ENCODE measurements around the gene ARHGEF19. TPM values are rescaled to one million over a fixed set of nuclear protein-coding genes. Genes with fewer than 3 reads are reported as not detected.

ARHGEF19 gene
- total and polyA plus RNA-seq, 9 of the 15 experiments (the other 6 are each of a cell fraction or from before 2014, with no cell fraction given) = 0.73 to 21.0 (median 5.2) TPM

DNA sequence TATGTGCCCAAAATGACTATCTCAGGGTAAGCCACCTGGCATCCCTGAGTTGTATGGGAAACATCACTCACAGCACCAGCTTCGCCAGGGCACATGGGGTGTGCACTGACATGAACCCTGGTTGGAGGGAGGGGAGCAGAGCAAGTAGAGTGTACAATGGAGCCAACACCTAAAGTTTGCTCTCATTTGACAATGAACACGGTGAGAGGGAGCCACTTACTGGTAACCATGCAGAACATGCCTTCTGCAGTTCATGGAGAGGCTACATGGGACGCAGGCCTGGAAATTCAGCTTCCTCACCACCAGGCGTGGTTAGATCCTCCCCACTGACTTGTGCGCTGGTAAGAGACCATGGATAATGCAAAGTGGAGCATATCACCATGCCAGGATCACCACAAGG is 34.5 kb upstream of the ARHGEF19 start:
- DNase-seq (ENCODE audit: extremely low read depth in 1 of 4, low spot score in 3 of 4) = no peak
- H3K79me2 ChIP-seq (ENCODE audit: control insufficient read depth, insufficient read depth, low read length) = peaks cover 6% of the 10 kb centered on the region; the same call in 1 of the 3 replicates
- H3K4me3 ChIP-seq = no peak overlapping the region
- FAIRE-seq = no peak
- peak overlapping the region; percentile 83; the same call in 1 of the 3 replicates for H3K27ac ChIP-seq (ENCODE audit: extremely low read depth, low read depth, low read length)
- no peak overlapping the region; a peak in 1 of 4 replicates for H3K9ac ChIP-seq (ENCODE audit: insufficient read depth in 1 of 2, low read depth in 2 of 2, low read length in 2 of 2)
- H2AFZ ChIP-seq (ENCODE audit: low read depth, low read length) = no peak overlapping the region
- H4K20me1 ChIP-seq (replicated peaks; ENCODE audit: control insufficient read depth, insufficient read depth, low read length) = no peaks in the 10 kb centered on the region
- ChIA-PET CTCF (ENCODE audit: low intra/inter-chr PET ratio) (interaction anchor here (0.6 to 0.7 kb wide), 2 partner anchors 42 to 117 kb away, joined by 3 to 6 read pairs; no protein-coding TSS in a partner anchor), POLR2A (interaction anchor here (0.6 to 2.6 kb wide), 6 partner anchors 11 to 369 kb away, joined by 3 to 7 read pairs (median 4); no protein-coding TSS in a partner anchor)
- peaks cover 17 to 49% of the 10 kb centered on the region in 2 experiments for H3K4me1 ChIP-seq (replicated peaks in 1 of 2; ENCODE audit: control insufficient read depth in 2 of 2, insufficient read depth in 2 of 2, low read length in 2 of 2)
- H3K36me3 ChIP-seq (ENCODE audit: control insufficient read depth, insufficient read depth, low read length) = peaks cover 46% of the 10 kb centered on the region
- no peaks in the 10 kb centered on the region for H3K27me3 ChIP-seq (ENCODE audit: control insufficient read depth in 2 of 2, insufficient read depth in 2 of 2, low read length in 2 of 2)
- ATAC-seq = no peak
- 69% methylated on average over 5 of the region's 5 CpGs for WGBS (ENCODE audit: insufficient coverage, low coverage, missing lambda C conversion rate)
- in situ Hi-C loops (cut with MboI) = no loop called here
- intact Hi-C loops (cut with micrococcal nuclease) = loop anchor here (5.0 kb wide), 1 partner anchor 105 kb away; the partner anchor contains the start of gene FBXO42
- no TSS peak for BruUV-seq (replicated peaks)
- no peak overlapping the region for H3K4me2 ChIP-seq (ENCODE audit: insufficient read depth, low read length)
- no peaks in the 10 kb centered on the region for H3K9me3 ChIP-seq (replicated peaks; ENCODE audit: control insufficient read depth, insufficient read depth, low read depth, low read length)
- TF ChIP-seq, protein P1, sequence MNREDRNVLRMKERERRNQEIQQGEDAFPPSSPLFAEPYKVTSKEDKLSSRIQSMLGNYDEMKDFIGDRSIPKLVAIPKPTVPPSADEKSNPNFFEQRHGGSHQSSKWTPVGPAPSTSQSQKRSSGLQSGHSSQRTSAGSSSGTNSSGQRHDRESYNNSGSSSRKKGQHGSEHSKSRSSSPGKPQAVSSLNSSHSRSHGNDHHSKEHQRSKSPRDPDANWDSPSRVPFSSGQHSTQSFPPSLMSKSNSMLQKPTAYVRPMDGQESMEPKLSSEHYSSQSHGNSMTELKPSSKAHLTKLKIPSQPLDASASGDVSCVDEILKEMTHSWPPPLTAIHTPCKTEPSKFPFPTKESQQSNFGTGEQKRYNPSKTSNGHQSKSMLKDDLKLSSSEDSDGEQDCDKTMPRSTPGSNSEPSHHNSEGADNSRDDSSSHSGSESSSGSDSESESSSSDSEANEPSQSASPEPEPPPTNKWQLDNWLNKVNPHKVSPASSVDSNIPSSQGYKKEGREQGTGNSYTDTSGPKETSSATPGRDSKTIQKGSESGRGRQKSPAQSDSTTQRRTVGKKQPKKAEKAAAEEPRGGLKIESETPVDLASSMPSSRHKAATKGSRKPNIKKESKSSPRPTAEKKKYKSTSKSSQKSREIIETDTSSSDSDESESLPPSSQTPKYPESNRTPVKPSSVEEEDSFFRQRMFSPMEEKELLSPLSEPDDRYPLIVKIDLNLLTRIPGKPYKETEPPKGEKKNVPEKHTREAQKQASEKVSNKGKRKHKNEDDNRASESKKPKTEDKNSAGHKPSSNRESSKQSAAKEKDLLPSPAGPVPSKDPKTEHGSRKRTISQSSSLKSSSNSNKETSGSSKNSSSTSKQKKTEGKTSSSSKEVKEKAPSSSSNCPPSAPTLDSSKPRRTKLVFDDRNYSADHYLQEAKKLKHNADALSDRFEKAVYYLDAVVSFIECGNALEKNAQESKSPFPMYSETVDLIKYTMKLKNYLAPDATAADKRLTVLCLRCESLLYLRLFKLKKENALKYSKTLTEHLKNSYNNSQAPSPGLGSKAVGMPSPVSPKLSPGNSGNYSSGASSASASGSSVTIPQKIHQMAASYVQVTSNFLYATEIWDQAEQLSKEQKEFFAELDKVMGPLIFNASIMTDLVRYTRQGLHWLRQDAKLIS (CRISPR knock-in tag; IDR thresholded peaks at IDR 0.05) = no peak
- TF ChIP-seq JUNB (CRISPR knock-in tag; conservative IDR thresholded peaks at IDR 0.05) = no peak
- no peak for TF ChIP-seq SREBF2 (CRISPR knock-in tag; IDR thresholded peaks at IDR 0.05)
- 0 out of 2 replicates have a peak, but pooled peaks have one; percentile 41 for TF ChIP-seq RHOXF2B (CRISPR knock-in tag; conservative IDR thresholded peaks at IDR 0.05)
- no peak for TF ChIP-seq RFX7 (CRISPR knock-in tag; IDR thresholded peaks at IDR 0.05)
- TF ChIP-seq, protein P2, sequence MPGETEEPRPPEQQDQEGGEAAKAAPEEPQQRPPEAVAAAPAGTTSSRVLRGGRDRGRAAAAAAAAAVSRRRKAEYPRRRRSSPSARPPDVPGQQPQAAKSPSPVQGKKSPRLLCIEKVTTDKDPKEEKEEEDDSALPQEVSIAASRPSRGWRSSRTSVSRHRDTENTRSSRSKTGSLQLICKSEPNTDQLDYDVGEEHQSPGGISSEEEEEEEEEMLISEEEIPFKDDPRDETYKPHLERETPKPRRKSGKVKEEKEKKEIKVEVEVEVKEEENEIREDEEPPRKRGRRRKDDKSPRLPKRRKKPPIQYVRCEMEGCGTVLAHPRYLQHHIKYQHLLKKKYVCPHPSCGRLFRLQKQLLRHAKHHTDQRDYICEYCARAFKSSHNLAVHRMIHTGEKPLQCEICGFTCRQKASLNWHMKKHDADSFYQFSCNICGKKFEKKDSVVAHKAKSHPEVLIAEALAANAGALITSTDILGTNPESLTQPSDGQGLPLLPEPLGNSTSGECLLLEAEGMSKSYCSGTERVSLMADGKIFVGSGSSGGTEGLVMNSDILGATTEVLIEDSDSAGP (CRISPR knock-in tag; IDR thresholded peaks at IDR 0.05) = no peak
- TF ChIP-seq POLR2AphosphoS2 (IDR thresholded peaks at IDR 0.05; ENCODE audit: low read length) = 0 out of 2 replicates have a peak, but pooled peaks have one; percentile 42
- TF ChIP-seq SREBF1 (IDR thresholded peaks at IDR 0.05; ENCODE audit: borderline replicate concordance, low read depth, low read length) = no peak
- TF ChIP-seq, protein P3, sequence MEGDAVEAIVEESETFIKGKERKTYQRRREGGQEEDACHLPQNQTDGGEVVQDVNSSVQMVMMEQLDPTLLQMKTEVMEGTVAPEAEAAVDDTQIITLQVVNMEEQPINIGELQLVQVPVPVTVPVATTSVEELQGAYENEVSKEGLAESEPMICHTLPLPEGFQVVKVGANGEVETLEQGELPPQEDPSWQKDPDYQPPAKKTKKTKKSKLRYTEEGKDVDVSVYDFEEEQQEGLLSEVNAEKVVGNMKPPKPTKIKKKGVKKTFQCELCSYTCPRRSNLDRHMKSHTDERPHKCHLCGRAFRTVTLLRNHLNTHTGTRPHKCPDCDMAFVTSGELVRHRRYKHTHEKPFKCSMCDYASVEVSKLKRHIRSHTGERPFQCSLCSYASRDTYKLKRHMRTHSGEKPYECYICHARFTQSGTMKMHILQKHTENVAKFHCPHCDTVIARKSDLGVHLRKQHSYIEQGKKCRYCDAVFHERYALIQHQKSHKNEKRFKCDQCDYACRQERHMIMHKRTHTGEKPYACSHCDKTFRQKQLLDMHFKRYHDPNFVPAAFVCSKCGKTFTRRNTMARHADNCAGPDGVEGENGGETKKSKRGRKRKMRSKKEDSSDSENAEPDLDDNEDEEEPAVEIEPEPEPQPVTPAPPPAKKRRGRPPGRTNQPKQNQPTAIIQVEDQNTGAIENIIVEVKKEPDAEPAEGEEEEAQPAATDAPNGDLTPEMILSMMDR (IDR thresholded peaks at IDR 0.05 in 2 of 3, conservative IDR thresholded peaks at IDR 0.05 in 1 of 3; ENCODE audit: insufficient read depth in 2 of 3, low read depth in 1 of 3, low read length in 3 of 3) = peak in 2 of 3 experiments; percentile 16 to 19; a peak in 1 of 6 replicates
- peaks cover 7% of the 10 kb centered on the region for H3K9me1 ChIP-seq (ENCODE audit: control insufficient read depth, insufficient read depth, low read length)

Measured in K562 (cell line).